WI38 (cell line): Measurements from ENCODE around the gene HOXC9.

Experiments
- H3K4me3 ChIP-seq: 2 replicates; pipeline ENCODE4 v1.5.1; 2011; ENCODE audit warnings: low read depth, mild to moderate bottlenecking, control low read depth, low read length
- TF ChIP-seq, protein P1 (sequence below): IDR thresholded peaks from 2 replicates; pipeline ENCODE4 v1.5.1; 2012; ENCODE audit warnings: low read depth, mild to moderate bottlenecking, control low read depth, low read length

Gene HOXC9

GRCh38 chr12:53964315-53964713 is 35.6 kb upstream of the HOXC9 start:
- TF ChIP-seq, protein P1, sequence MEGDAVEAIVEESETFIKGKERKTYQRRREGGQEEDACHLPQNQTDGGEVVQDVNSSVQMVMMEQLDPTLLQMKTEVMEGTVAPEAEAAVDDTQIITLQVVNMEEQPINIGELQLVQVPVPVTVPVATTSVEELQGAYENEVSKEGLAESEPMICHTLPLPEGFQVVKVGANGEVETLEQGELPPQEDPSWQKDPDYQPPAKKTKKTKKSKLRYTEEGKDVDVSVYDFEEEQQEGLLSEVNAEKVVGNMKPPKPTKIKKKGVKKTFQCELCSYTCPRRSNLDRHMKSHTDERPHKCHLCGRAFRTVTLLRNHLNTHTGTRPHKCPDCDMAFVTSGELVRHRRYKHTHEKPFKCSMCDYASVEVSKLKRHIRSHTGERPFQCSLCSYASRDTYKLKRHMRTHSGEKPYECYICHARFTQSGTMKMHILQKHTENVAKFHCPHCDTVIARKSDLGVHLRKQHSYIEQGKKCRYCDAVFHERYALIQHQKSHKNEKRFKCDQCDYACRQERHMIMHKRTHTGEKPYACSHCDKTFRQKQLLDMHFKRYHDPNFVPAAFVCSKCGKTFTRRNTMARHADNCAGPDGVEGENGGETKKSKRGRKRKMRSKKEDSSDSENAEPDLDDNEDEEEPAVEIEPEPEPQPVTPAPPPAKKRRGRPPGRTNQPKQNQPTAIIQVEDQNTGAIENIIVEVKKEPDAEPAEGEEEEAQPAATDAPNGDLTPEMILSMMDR, result no peak
- no peak overlapping the region for H3K4me3 ChIP-seq

DNA sequence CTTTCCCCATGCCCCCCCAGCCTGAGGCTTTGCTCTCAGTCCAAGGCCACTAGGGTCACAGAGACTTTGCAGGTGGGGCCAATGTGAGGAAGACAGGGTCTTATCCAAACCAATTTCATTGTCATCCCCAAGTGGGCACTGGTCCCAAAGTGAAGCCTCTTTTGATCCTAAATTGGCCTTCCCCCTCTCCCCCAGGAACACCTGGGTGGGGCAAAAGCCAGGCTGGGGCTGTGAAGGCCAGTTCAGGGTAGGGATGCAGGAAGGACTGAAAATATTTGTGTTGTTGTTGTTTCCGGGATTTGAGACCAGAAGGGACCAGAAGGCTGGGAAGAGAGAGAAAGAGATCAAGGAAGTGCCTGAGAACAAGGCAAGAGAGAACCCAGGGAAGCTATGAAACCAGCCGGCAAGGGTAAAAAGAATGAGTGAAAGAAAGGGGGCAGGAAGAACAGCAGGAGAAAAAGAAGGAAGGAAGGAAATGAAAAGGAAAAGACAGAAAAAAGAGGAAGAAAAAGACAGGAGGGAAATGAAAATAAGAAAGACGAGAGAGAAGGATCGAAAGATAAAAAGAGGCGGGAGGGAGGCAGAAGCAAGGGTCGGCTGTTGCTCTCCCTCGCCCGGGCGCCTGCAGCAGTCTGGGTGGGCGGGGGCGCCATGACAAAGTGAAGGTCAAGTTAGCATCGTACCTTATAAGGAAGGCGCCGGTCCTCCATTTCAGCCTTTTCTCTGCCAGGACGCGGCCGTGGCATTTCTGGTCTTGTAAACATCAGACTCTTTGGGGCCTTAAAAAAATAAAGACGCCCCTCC is 34.5 kb upstream of the HOXC9 start:
- no peak overlapping the region for H3K4me3 ChIP-seq
- TF ChIP-seq, protein P1, result no peak

- no peak overlapping the region for H3K4me3 ChIP-seq
- TF ChIP-seq, protein P1, result no peak
These were observed 33.9 kb upstream of the HOXC9 start for GRCh38 chr12:53966085-53966384.

DNA sequence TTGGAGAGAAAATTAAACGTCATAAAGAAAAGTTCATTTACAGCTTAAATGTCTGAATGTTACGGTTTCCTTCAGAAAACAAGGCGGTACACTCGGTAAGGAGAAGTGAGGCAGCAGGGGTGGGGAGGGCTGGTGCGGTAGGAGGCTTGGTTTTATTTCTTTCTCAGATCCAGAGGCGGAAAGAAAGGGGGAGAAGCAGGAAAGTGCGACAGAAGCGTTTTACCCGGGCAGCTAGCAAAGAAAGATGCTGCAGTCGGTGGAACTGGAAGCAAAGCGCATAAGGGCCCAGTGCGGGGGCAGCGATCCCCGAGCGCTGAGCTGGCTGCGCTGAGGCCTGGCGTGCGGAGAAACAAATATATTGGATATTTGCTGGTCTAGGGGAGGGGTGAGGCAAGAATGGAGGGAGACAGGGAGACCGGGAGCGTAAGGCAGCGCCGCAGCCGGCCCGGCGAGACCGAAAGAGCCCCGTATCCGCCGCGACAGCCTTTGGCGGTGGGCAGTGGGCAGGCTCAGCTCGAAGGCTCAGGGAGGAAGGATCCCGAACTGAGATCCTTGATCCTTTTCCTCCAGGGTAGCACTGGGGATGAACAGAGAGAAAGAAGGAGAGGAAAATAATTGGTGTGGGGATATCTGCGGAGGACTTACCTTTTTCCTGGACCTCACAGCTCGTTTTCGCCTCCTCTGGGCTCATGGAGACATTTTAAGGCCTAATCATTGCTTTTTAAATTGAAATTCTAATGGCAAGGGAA is 33.4 kb upstream of the HOXC9 start:
- no peak overlapping the region for H3K4me3 ChIP-seq
- TF ChIP-seq, protein P1, result no peak

DNA sequence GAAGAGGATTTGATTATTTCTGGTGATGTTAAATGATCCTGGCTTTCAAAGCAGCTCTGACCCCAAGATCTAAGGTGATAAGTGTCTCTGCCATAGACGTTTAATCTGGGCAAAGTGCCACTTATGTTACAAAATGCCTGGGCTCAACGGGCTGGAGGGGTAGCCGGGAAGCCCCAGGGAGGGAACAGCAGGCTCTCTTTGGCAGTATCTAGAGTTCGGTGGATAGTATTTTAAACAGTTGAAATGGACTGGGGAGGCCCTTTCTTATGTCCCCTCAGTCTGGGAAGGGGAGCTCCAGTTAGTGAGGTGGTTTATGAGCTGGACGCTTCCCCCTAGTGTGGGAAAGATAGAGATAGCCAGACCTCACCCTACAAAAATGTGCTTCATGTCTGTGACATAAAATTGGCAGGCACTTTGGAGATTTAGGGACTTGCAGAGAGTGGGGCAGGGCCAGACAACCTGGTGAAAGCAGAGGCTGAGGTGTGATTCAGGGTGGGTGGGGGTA is 32.5 kb upstream of the HOXC9 start:
- TF ChIP-seq, protein P1, result no peak
- H3K4me3 ChIP-seq, result no peak overlapping the region

GRCh38 chr12:53968214-53969127 is 31.5 kb upstream of the HOXC9 start:
- TF ChIP-seq, protein P1, result no peak
- no peak overlapping the region for H3K4me3 ChIP-seq
